Left lung (tissue), 10 donors: ENCODE results near the gene SLC9A9. TPM values are rescaled to one million over a fixed set of nuclear protein-coding genes. Genes with fewer than 3 reads are reported as not detected.

Source experiments
- ATAC-seq: fragments of 200-7000 bp; cut with Tn5 transposase; one replicate; pipeline ENCODE4 v1.9.1; 2020; ENCODE audit warnings: moderate library complexity
- DNase-seq, 4 donors: peaks; one replicate each; pipeline ENCODE4 v3.0.0-alpha.2; 2013 to 2020
- H3K27ac ChIP-seq, 2 donors: fragments of 200-600 bp; sonication (generic) in 1 of 2; one replicate each; pipeline versions ENCODE4 v1.5.0 to v1.8.0; 2020 to 2021
- H3K27me3 ChIP-seq, 2 donors: fragments of 200-600 bp; sonication (generic) in 1 of 2; one replicate each; pipeline versions ENCODE4 v1.5.0 to v1.8.0; 2020 to 2021
- H3K36me3 ChIP-seq, 2 donors: fragments of 200-600 bp; sonication (generic) in 1 of 2; one replicate each; pipeline versions ENCODE4 v1.5.0 to v1.8.0; 2020 to 2021
- H3K4me1 ChIP-seq, 2 donors: fragments of 200-600 bp; one replicate each; pipeline ENCODE4 v1.8.0; 2021
- H3K4me3 ChIP-seq, 2 donors: fragments of 200-600 bp; sonication (generic) in 1 of 2; one replicate each; pipeline versions ENCODE4 v1.5.0 to v1.8.0; 2020 to 2021; ENCODE audit warnings: mild to moderate bottlenecking in 1 of 2
- H3K9me3 ChIP-seq, 2 donors: fragments of 200-600 bp; sonication (generic) in 1 of 2; one replicate each; pipeline versions ENCODE4 v1.5.0 to v1.8.0; 2020 to 2021
- intact Hi-C, 2 donors: fragments of 100-400 bp; cut with DNase I; formaldehyde crosslinking; loops; one replicate each; pipeline versions ENCODE4 v1.11.2 to v1.14.2; 2022
- polyA plus RNA-seq, 6 donors: library from polyadenylated mRNA; unstranded; fragments of 120-200 nt; gene quantifications; one replicate each; pipeline ENCODE4 v1.2.1, GENCODE V29; 2013; ENCODE audit not compliant: insufficient read length in 6 of 6
- total RNA-seq, 2 donors: library from RNA; stranded (reverse); fragmentation: NEBNext Ultra II Directional; extraction: Animal tissue kit (Norgen Biotek cat#: 25700); gene quantifications; one replicate each; pipeline ENCODE4 v1.2.1, GENCODE V29; 2021
- TF ChIP-seq, protein P1 (sequence below), 2 donors: fragments of 200-600 bp; sonication (generic) in 1 of 2; IDR thresholded peaks; one replicate each; pipeline versions ENCODE4 v1.5.0 to v1.8.0; 2021; ENCODE audit warnings: antibody characterized with exemption in 2 of 2
- donor health status: DM: no; HTN: yes; CAD: no.
- donor health status: DM: no; HTN: no; CAD: no.

SLC9A9 gene
- total and polyA plus RNA-seq, 8 donors: 13.9 to 19.6 (median 16.8) TPM

DNA sequence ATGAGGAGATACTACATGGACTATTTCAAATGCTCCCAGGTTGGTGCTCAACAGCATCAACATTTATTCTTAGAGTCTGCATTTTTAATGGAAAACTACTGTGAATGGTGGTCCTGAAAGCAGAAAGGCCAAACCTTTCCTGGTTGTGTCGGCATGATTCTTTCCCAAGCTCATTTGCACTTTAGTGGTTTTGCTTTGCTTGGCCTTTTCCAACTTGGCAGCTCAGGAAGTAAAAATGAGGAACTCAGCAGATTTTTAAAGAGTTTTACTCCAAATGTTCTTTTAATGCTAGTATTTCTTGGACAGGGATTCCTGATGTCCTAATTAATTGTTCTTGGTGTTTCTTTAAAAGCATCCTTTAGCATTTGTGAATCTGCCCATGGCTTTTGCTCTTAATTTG, 197.4 kb downstream of the SLC9A9 start:
- no peaks in the 10 kb centered on the region for H3K9me3 ChIP-seq
- intact Hi-C loops: no loop called here
- TF ChIP-seq, protein P1, sequence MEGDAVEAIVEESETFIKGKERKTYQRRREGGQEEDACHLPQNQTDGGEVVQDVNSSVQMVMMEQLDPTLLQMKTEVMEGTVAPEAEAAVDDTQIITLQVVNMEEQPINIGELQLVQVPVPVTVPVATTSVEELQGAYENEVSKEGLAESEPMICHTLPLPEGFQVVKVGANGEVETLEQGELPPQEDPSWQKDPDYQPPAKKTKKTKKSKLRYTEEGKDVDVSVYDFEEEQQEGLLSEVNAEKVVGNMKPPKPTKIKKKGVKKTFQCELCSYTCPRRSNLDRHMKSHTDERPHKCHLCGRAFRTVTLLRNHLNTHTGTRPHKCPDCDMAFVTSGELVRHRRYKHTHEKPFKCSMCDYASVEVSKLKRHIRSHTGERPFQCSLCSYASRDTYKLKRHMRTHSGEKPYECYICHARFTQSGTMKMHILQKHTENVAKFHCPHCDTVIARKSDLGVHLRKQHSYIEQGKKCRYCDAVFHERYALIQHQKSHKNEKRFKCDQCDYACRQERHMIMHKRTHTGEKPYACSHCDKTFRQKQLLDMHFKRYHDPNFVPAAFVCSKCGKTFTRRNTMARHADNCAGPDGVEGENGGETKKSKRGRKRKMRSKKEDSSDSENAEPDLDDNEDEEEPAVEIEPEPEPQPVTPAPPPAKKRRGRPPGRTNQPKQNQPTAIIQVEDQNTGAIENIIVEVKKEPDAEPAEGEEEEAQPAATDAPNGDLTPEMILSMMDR (IDR thresholded peaks at IDR 0.05): no peak
- DNase-seq (no peak), ATAC-seq (no peak)
- H3K27me3 ChIP-seq: no peaks in the 10 kb centered on the region
- no peak overlapping the region for H3K27ac ChIP-seq
- H3K4me1 ChIP-seq: peaks cover 0 to 3% of the 10 kb centered on the region in 2 donors
- no peaks in the 10 kb centered on the region for H3K36me3 ChIP-seq
- H3K4me3 ChIP-seq: no peak overlapping the region

GRCh38 chr3:143650120-143650519, 198.1 kb downstream of the SLC9A9 start:
- intact Hi-C loops: no loop called here
- TF ChIP-seq, protein P1 (IDR thresholded peaks at IDR 0.05): no peak
- no peak for ATAC-seq

DNA sequence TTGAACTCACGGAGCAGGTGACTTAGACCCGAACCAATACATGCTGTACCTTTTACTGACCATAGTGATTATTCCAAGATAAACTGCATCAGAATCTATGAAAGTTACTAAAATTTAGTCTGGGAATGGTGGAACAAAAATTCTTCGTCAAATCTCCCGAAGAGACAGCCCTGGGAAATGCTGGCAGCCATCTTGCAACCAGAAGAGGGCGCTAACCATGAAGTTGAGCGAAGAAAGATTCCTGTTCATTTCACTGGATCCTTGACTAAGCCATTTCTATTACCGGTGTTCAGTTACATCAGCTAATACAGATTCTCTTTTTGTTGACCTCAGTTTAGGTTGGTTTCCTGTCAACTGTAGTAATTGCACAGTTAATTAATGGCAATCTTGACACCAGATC, 199.6 kb downstream of the SLC9A9 start:
- intact Hi-C loops: no loop called here
- DNase-seq: no peak
- no peaks in the 10 kb centered on the region for H3K27me3 ChIP-seq
- no peak overlapping the region for H3K4me3 ChIP-seq
- no peaks in the 10 kb centered on the region for H3K36me3 ChIP-seq
- no peaks in the 10 kb centered on the region for H3K9me3 ChIP-seq
- no peak overlapping the region for H3K27ac ChIP-seq
- no peak for ATAC-seq
- peaks cover 0 to 3% of the 10 kb centered on the region in 2 donors for H3K4me1 ChIP-seq
- TF ChIP-seq, protein P1 (IDR thresholded peaks at IDR 0.05): peak in 1 of 2 donors; percentile 10

More at GRCh38 chr3:143650120-143650519, 198.1 kb downstream of the SLC9A9 start:
- H3K4me1 ChIP-seq: peaks cover 0 to 3% of the 10 kb centered on the region in 2 donors
- no peaks in the 10 kb centered on the region for H3K36me3 ChIP-seq
- H3K4me3 ChIP-seq: no peak overlapping the region
- no peak for DNase-seq
- no peaks in the 10 kb centered on the region for H3K27me3 ChIP-seq
- H3K9me3 ChIP-seq: no peaks in the 10 kb centered on the region
- no peak overlapping the region for H3K27ac ChIP-seq

GRCh38 chr3:143648218-143648617, 200.1 kb downstream of the SLC9A9 start:
- Histone ChIP-seq H3K4me3 (no peak overlapping the region), H3K27ac (no peak overlapping the region), H3K9me3 (no peaks in the 10 kb centered on the region), H3K27me3 (no peaks in the 10 kb centered on the region), H3K36me3 (no peaks in the 10 kb centered on the region), H3K4me1 (peaks cover 0 to 3% of the 10 kb centered on the region in 2 donors)
- intact Hi-C loops: no loop called here
- TF ChIP-seq, protein P1 (IDR thresholded peaks at IDR 0.05): no peak
- peak in 1 of 4 donors; percentile 36 for DNase-seq
- ATAC-seq: no peak

DNA sequence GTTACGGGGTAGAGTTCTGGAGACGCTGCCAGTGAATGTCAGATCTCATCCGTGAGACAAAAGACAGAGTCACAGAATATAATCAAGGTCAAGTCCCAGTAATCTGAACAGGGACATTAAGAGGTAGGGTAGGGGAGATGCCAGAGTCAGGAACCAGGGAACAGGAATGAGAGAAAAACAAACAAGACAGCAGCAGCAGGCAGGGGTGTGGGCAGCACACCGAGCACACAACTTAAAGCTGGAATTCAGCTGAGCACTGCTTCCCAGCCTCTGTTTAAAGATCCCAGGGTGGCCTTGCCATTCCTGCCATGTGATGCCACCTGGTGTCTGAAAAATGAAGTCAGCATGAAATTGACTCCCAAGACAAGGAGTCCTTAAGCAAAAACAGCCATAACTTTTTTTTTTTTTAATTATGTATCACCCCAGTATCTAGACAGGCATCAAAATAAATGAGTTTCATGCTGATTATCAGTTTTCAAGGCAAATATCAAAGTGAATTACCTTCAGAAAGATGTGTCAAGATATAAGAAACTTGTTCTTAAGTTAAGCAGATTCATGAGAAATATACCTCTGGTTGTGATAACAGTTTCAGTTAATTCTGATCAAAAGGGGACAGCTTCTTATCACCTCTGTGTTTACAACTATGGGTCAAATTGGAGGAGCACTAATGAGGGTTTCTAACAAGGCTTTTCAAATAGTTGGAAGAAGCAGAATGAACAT, 203.7 kb downstream of the SLC9A9 start:
- no peaks in the 10 kb centered on the region for H3K4me1 ChIP-seq
- ATAC-seq (peak; percentile 100), DNase-seq (peak; percentile 47 to 82 (median 60))
- intact Hi-C loops: no loop called here
- H3K9me3 ChIP-seq: no peaks in the 10 kb centered on the region
- TF ChIP-seq, protein P1 (IDR thresholded peaks at IDR 0.05): peak; percentile 27 to 50
- H3K27me3 ChIP-seq: no peaks in the 10 kb centered on the region
- H3K4me3 ChIP-seq: no peak overlapping the region
- H3K36me3 ChIP-seq: no peaks in the 10 kb centered on the region
- H3K27ac ChIP-seq: no peak overlapping the region
